Upper lobe of left lung (tissue), 6 donors: ENCODE data around the gene NUP214. TPM values are rescaled to one million over a fixed set of nuclear protein-coding genes. Genes with fewer than 3 reads are reported as not detected.

Experiments
- ATAC-seq, 2 donors: fragments of 200-7000 bp; cut with Tn5 transposase; one replicate each; pipeline ENCODE4 v1.9.1; 2022; ENCODE audit warnings: mild to moderate bottlenecking in 2 of 2, moderate library complexity in 2 of 2; ENCODE audit not compliant: low FRiP score in 2 of 2
- DNase-seq, 2 donors: peaks; one replicate each; pipeline ENCODE4 v3.0.0-alpha.2; 2019 to 2020
- H3K27ac ChIP-seq, 4 donors: fragments of 200-600 bp; sonication (generic); one replicate each; pipeline ENCODE4 v1.5.1; 2016 to 2019
- H3K27me3 ChIP-seq, 4 donors: fragments of 200-600 bp; sonication (generic); one replicate each; pipeline ENCODE4 v1.5.1; 2017 to 2019
- H3K36me3 ChIP-seq, 4 donors: fragments of 200-600 bp; sonication (generic); one replicate each; pipeline ENCODE4 v1.5.1; 2016 to 2019
- H3K4me1 ChIP-seq, 4 donors: fragments of 200-600 bp; sonication (generic); one replicate each; pipeline ENCODE4 v1.5.1; 2018 to 2019
- H3K4me3 ChIP-seq, 4 donors: fragments of 200-600 bp; sonication (generic); one replicate each; pipeline ENCODE4 v1.5.1; 2017 to 2019; ENCODE audit warnings: mild to moderate bottlenecking in 2 of 4, moderate library complexity in 1 of 4
- H3K9me3 ChIP-seq, 4 donors: fragments of 200-600 bp; sonication (generic); one replicate each; pipeline ENCODE4 v1.5.1; 2018 to 2019
- EP300 ChIP-seq, 4 donors: sonication (generic); formaldehyde crosslinking; IDR thresholded peaks; one replicate each; pipeline ENCODE4 v1.5.1; 2017; ENCODE audit warnings: antibody characterized with exemption in 4 of 4, control low read depth in 2 of 4
- POLR2A ChIP-seq, 4 donors: fragments of 450-650 bp; IDR thresholded peaks; one replicate each; pipeline ENCODE4 v1.5.1; 2016 to 2017; ENCODE audit warnings: antibody characterized with exemption in 4 of 4, mild to moderate bottlenecking in 2 of 4
- POLR2AphosphoS5 ChIP-seq, 2 donors: sonication (generic); formaldehyde crosslinking; IDR thresholded peaks; one replicate each; pipeline ENCODE4 v1.5.1; 2017; ENCODE audit warnings: antibody characterized with exemption in 2 of 2
- WGBS, 2 donors: methylation state at CpG; one replicate each; pipeline ENCODE4 v1.1.5; 2017 to 2018; 5-methylcytosine and 5-hydroxymethylcytosine counted together
- total RNA-seq, 6 donors: library from RNA; depleted of rRNA in 4 of 6; stranded (reverse); fragments of >200 nt in 4 of 6; gene quantifications; one replicate each; pipeline versions ENCODE4 v1.1.0 to v1.2.1, GENCODE V29; 2016 to 2021
- TF ChIP-seq, protein P1 (sequence below), 6 experiments: fragments of 450-650 bp in 4 of 6; fragments of 200-600 bp in 2 of 6; sonication (generic) in 2 of 6; IDR thresholded peaks; one replicate each; pipeline ENCODE4 v1.5.1; 2016 to 2019; ENCODE audit warnings: antibody characterized with exemption in 6 of 6
- donor health status: DM: no; HTN: no; CAD: no; lungs with moderate emphysema.
- donor health status: DM: no; HTN: yes; CAD: no; lungs with severe emphysema.

The NUP214 gene
- total RNA-seq, 6 donors from 2014 or later: 35.3 to 113 (median 44.3) TPM

DNA sequence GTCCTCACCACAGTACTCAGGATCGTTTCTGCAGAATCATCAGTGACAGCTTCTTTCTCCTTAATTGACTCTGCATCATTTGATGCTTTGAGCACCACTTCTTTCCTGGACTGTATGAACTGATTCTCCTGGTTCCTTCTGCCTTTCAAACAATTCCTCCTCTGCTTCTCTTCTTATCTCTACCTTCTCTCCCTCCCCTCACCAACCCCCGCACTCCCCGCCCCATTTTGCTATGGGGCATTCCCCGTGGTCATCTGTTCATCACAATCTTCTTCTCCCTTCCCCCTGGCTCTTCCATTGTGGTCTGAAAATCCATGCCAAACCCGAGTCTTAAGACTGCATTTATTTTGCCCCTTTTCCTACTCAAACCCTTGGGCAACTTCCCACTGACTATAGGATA lies 93.0 kb downstream of the NUP214 start:
- Histone ChIP-seq H3K27me3 (no peaks in the 10 kb centered on the region), H3K4me1 (no peaks in the 10 kb centered on the region), H3K9me3 (no peaks in the 10 kb centered on the region), H3K36me3 (peaks cover 0 to 41% (median 7%) of the 10 kb centered on the region in 4 donors), H3K4me3 (no peak overlapping the region), H3K27ac (no peak overlapping the region)
- no peak for TF ChIP-seq EP300 (IDR thresholded peaks at IDR 0.05)
- TF ChIP-seq, protein P1, sequence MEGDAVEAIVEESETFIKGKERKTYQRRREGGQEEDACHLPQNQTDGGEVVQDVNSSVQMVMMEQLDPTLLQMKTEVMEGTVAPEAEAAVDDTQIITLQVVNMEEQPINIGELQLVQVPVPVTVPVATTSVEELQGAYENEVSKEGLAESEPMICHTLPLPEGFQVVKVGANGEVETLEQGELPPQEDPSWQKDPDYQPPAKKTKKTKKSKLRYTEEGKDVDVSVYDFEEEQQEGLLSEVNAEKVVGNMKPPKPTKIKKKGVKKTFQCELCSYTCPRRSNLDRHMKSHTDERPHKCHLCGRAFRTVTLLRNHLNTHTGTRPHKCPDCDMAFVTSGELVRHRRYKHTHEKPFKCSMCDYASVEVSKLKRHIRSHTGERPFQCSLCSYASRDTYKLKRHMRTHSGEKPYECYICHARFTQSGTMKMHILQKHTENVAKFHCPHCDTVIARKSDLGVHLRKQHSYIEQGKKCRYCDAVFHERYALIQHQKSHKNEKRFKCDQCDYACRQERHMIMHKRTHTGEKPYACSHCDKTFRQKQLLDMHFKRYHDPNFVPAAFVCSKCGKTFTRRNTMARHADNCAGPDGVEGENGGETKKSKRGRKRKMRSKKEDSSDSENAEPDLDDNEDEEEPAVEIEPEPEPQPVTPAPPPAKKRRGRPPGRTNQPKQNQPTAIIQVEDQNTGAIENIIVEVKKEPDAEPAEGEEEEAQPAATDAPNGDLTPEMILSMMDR (IDR thresholded peaks at IDR 0.05): no peak
- TF ChIP-seq POLR2A (IDR thresholded peaks at IDR 0.05): no peak
- TF ChIP-seq POLR2AphosphoS5 (IDR thresholded peaks at IDR 0.05): no peak
- 73 to 82% methylated on average over 5 of the region's 5 CpGs for WGBS, 2 donors
- no peak for DNase-seq
- ATAC-seq: no peak

GRCh38 chr9:131220485-131220884 lies 95.1 kb downstream of the NUP214 start:
- Histone ChIP-seq H3K27me3 (no peaks in the 10 kb centered on the region), H3K4me1 (no peaks in the 10 kb centered on the region), H3K27ac (no peak overlapping the region), H3K4me3 (no peak overlapping the region), H3K9me3 (no peaks in the 10 kb centered on the region), H3K36me3 (peaks cover 0 to 36% (median 6%) of the 10 kb centered on the region in 4 donors)
- DNase-seq: no peak
- TF ChIP-seq, protein P1 (IDR thresholded peaks at IDR 0.05): no peak
- TF ChIP-seq EP300 (IDR thresholded peaks at IDR 0.05): no peak
- no peak for TF ChIP-seq POLR2AphosphoS5 (IDR thresholded peaks at IDR 0.05)
- no peak for TF ChIP-seq POLR2A (IDR thresholded peaks at IDR 0.05)
- no peak for ATAC-seq
- WGBS, 2 donors: 73 to 86% methylated on average over 2 of the region's 2 CpGs

GRCh38 chr9:131222460-131222859 lies 97.1 kb downstream of the NUP214 start:
- no peaks in the 10 kb centered on the region for H3K9me3 ChIP-seq
- ATAC-seq (no peak), DNase-seq (no peak)
- H3K36me3 ChIP-seq: peaks cover 0 to 31% (median 2%) of the 10 kb centered on the region in 4 donors
- peaks cover 0 to 9% (median 7%) of the 10 kb centered on the region in 4 donors for H3K4me1 ChIP-seq
- no peaks in the 10 kb centered on the region for H3K27me3 ChIP-seq
- WGBS, 2 donors: 96 to 98% methylated on average over 6 of the region's 6 CpGs
- H3K4me3 ChIP-seq: no peak overlapping the region
- H3K27ac ChIP-seq: no peak overlapping the region
- TF ChIP-seq POLR2AphosphoS5 (IDR thresholded peaks at IDR 0.05): no peak
- TF ChIP-seq, protein P1 (IDR thresholded peaks at IDR 0.05): no peak
- no peak for TF ChIP-seq EP300 (IDR thresholded peaks at IDR 0.05)
- no peak for TF ChIP-seq POLR2A (IDR thresholded peaks at IDR 0.05)

DNA sequence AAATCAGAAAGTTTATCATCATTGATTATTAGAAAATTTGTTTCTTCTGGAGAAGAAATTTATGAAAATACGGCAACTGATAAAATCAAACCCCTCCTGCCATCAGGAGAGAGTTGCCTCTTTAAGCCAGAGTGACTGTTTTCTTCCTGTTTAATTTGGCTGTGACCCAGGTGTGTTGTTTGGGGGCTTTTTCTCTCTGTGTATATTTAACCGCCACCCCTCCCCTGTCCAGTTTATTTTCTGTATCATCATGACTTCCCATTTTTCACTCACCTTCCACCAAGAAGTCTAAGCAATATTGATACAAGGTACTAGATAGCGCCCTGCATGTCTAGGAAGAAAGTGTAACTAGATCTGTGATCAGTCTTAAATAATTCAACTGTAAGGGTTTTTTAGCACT lies 100.8 kb downstream of the NUP214 start:
- no peak overlapping the region for H3K27ac ChIP-seq
- DNase-seq: no peak
- WGBS, 2 donors: 71 to 72% methylated on average over 3 of the region's 3 CpGs

More for the DNA sequence above, 100.8 kb downstream of the NUP214 start:
- ATAC-seq: no peak
- H3K4me1 ChIP-seq: peaks cover 0 to 13% (median 8%) of the 10 kb centered on the region in 4 donors
- TF ChIP-seq POLR2A (IDR thresholded peaks at IDR 0.05) (no peak), EP300 (IDR thresholded peaks at IDR 0.05) (no peak), POLR2AphosphoS5 (IDR thresholded peaks at IDR 0.05) (no peak)
- TF ChIP-seq, protein P1 (IDR thresholded peaks at IDR 0.05): no peak
- no peaks in the 10 kb centered on the region for H3K27me3 ChIP-seq
- no peaks in the 10 kb centered on the region for H3K9me3 ChIP-seq
- H3K36me3 ChIP-seq: peaks cover under 1 to 37% (median 18%) of the 10 kb centered on the region in 4 donors
- no peak overlapping the region for H3K4me3 ChIP-seq
